Gastroesophageal sphincter (tissue), 3 donors: ENCODE measurements around the gene RAPGEF2.

ENCODE experiments used
- CTCF ChIP-seq, 4 experiments: fragments of 200-600 bp in 2 of 4; fragments of 450-650 bp in 2 of 4; sonication (generic) in 1 of 4; IDR thresholded peaks; one replicate each; pipeline ENCODE4 v1.5.1; 2017 to 2019; ENCODE audit warnings: antibody characterized with exemption in 4 of 4, mild to moderate bottlenecking in 2 of 4, moderate library complexity in 2 of 4
- POLR2A ChIP-seq, 2 donors: fragments of 450-650 bp; IDR thresholded peaks; one replicate each; pipeline ENCODE4 v1.6.1; 2017; ENCODE audit warnings: antibody characterized with exemption in 2 of 2, mild to moderate bottlenecking in 2 of 2, moderate library complexity in 1 of 2

- no peak for TF ChIP-seq POLR2A (IDR thresholded peaks at IDR 0.05)
- no peak for TF ChIP-seq CTCF (IDR thresholded peaks at IDR 0.05)
These were observed 240.2 kb downstream of the RAPGEF2 start for GRCh38 chr4:159343116-159343515.
